ENCODE data around the gene FAM184A.

The FAM184A gene

GRCh38 chr6:118968416-118968815 is 110.0 kb downstream of the FAM184A start:
- DNase-seq, result peak in 1 of 58 donors; percentile 38

- DNase-seq, result no peak
Measured at GRCh38 chr6:118967239-118967638, 111.2 kb downstream of the FAM184A start.

- no peak for DNase-seq
Measured at GRCh38 chr6:118965843-118966370, 112.6 kb downstream of the FAM184A start.

- DNase-seq, result no peak
Measured at GRCh38 chr6:118965371-118965770, 113.1 kb downstream of the FAM184A start.

- no peak for DNase-seq
Measured at GRCh38 chr6:118963003-118963402, 115.5 kb downstream of the FAM184A start.

GRCh38 chr6:118959903-118960302 is 118.6 kb downstream of the FAM184A start:
- DNase-seq, result no peak

GRCh38 chr6:118953391-118953790 is 125.1 kb downstream of the FAM184A start:
- DNase-seq, result no peak

GRCh38 chr6:118952683-118953082 is 125.8 kb downstream of the FAM184A start:
- DNase-seq, result no peak

- no peak for DNase-seq
Measured at GRCh38 chr6:118945217-118945616, 133.2 kb downstream of the FAM184A start.

GRCh38 chr6:118940770-118941169 is 137.7 kb downstream of the FAM184A start:
- no peak for DNase-seq

GRCh38 chr6:118939683-118940082 is 138.8 kb downstream of the FAM184A start:
- peak in 26 of 58 donors; percentile 2 to 47 (median 19) for DNase-seq

- no peak for DNase-seq
Measured at GRCh38 chr6:118935978-118936703, 142.3 kb downstream of the FAM184A start.

- DNase-seq, result no peak
Measured at GRCh38 chr6:118935331-118935668, 143.2 kb downstream of the FAM184A start.

- DNase-seq, result peak in 57 of 58 donors; percentile 4 to 86 (median 74)
Measured at GRCh38 chr6:118934461-118935330, 143.8 kb downstream of the FAM184A start, which contains the start of gene MCM9. Gene MCM9, minus strand, starts transcription at chr6:118935159. Its CDS starts 3,436 bp downstream, at chr6:118931723.

- DNase-seq, result no peak
Measured at GRCh38 chr6:118933855-118934460, 144.5 kb downstream of the FAM184A start.

- no peak for DNase-seq
Measured at GRCh38 chr6:118932421-118932820, 146.0 kb downstream of the FAM184A start.

- no peak for DNase-seq
Measured at GRCh38 chr6:118931436-118931835, 147.0 kb downstream of the FAM184A start.

GRCh38 chr6:118930680-118931079 is 147.8 kb downstream of the FAM184A start:
- no peak for DNase-seq

- DNase-seq, result no peak
Measured at GRCh38 chr6:118923035-118923434, 155.4 kb downstream of the FAM184A start.

GRCh38 chr6:118921084-118921483 is 157.4 kb downstream of the FAM184A start:
- DNase-seq, result no peak

GRCh38 chr6:118918329-118918725 is 160.1 kb downstream of the FAM184A start:
- no peak for DNase-seq
